Upper lobe of left lung (tissue), 4 donors: ENCODE results near the gene ADGRF1.

Experiments
- EP300 ChIP-seq, 4 donors: sonication (generic); formaldehyde crosslinking; IDR thresholded peaks; one replicate each; pipeline ENCODE4 v1.5.1; 2017; ENCODE audit warnings: antibody characterized with exemption in 4 of 4, control low read depth in 2 of 4
- TF ChIP-seq, protein P1 (sequence below), 6 experiments: fragments of 450-650 bp in 4 of 6; fragments of 200-600 bp in 2 of 6; sonication (generic) in 2 of 6; IDR thresholded peaks; one replicate each; pipeline ENCODE4 v1.5.1; 2016 to 2019; ENCODE audit warnings: antibody characterized with exemption in 6 of 6

DNA sequence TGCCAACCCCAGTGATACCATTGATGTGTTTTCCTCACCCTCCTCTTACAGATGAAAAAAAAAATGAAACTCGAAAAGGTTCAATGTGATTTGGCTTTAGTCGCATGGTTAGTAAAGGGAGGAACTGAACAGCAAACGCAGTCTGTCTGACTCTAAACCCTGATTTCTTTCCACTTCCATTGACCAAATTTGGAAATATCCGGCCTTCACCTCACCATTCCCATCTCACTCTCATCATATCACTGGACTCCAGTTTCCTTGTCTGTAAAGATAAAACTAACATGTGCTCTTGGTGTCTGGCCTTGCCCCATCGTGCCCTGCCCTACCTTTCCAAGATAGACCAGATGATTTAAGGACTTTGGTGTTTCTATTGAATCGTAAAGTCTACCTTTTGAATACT lies 48.7 kb upstream of the ADGRF1 start:
- TF ChIP-seq, protein P1, sequence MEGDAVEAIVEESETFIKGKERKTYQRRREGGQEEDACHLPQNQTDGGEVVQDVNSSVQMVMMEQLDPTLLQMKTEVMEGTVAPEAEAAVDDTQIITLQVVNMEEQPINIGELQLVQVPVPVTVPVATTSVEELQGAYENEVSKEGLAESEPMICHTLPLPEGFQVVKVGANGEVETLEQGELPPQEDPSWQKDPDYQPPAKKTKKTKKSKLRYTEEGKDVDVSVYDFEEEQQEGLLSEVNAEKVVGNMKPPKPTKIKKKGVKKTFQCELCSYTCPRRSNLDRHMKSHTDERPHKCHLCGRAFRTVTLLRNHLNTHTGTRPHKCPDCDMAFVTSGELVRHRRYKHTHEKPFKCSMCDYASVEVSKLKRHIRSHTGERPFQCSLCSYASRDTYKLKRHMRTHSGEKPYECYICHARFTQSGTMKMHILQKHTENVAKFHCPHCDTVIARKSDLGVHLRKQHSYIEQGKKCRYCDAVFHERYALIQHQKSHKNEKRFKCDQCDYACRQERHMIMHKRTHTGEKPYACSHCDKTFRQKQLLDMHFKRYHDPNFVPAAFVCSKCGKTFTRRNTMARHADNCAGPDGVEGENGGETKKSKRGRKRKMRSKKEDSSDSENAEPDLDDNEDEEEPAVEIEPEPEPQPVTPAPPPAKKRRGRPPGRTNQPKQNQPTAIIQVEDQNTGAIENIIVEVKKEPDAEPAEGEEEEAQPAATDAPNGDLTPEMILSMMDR (IDR thresholded peaks at IDR 0.05) = no peak
- no peak for TF ChIP-seq EP300 (IDR thresholded peaks at IDR 0.05)
